Stimulated activated CD4-positive, alpha-beta T cell treated with anti-CD3 and anti-CD28 coated beads, TNF-alpha, amount 100 ng/mL, for 24 hours (primary cell): ENCODE measurements around the gene LRMDA.

Experiments
- DNase-seq, 3 experiments: peaks; one replicate each; pipeline ENCODE4 v3.0.0-alpha.2; 2020; ENCODE audit warnings: low read depth in 3 of 3

LRMDA gene

DNA sequence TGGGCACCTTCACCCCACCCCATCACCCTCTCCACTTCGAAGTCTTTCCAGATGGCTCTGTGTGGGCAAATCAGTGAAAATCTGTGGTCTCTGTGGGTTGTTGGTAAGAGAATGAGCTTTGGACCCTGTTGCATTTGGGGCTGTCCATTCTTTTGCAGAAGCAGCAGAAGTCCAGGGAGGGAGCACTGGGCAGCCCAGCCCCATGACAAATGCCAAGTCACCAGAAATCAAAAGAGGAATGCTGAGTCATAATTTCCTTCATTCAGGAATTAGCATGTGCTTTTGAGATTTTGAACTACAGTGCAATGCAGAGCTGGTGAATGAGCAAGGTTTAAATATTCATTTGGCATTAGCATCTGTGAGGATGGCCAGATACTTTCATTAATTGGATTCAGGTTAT lies 556.2 kb downstream of the LRMDA start:
- DNase-seq: no peak

DNA sequence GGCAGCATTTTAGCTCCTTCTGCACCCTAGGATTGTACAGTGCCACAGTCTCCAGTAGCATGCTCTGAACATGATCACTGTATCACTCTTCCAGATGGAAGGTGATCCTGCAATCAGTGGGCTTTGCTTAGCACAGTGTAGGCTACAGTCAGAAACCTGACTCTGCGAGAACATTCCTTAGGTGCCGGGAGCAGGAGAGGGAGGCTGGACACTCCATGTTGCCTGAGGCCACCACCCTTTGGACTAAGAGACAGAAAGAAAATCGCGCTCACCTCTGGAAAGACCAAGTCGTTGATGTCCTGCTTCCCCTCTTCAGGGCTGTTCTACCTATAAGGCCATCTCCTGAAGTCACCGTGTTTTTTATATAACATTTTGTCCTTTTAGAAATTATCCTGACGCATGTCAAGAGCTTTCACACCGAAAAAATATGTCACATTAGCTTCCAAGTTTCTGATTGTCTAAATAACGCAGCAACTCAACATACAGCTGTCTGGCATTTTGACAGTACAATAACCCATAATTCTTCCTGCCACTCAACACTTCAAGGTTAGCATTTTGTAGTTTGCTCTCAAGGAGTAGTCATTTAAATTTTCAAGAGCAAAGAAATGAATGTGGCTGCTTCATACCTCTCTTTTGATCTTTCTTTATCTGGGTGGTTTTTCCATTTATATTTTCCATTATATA lies 563.1 kb downstream of the LRMDA start:
- DNase-seq: no peak

DNA sequence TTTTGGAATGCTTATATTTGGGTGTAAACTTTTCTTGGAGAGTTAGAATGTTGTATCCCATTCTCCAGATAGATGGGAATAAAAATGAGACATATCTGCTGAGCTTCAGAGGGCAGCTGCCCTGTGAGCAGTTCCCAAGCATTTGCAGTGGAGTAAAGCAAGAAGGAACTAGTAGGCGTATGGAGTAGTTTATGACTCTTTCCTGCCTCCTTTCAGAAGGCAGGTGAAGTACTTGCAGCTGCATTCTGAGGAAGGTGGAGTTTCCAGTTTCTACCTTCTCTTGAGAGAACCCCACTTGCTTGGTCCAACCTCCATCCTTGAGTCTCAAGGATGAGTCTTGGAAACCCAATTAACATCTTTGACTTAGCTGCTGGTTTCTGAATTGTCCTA lies 563.6 kb downstream of the LRMDA start:
- no peak for DNase-seq

DNA sequence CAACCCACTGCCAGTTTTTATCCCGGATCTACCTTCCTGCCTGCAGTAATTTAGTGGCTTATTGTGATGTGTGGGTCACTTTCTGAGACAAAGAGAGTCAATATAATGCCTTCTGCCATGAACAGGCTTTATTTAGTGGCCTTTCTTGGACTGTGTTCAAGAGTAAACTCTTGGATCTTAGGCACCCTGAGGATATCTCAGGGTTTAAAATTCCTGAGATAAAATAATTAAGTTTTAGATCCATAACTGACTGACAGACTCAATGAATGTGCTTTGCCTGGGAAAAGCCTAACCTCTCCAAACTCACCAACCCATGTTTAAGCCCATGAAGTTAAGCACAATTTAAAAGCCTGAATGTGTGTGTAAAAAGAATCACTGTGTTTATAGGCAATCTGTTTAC lies 564.3 kb downstream of the LRMDA start:
- no peak for DNase-seq

DNA sequence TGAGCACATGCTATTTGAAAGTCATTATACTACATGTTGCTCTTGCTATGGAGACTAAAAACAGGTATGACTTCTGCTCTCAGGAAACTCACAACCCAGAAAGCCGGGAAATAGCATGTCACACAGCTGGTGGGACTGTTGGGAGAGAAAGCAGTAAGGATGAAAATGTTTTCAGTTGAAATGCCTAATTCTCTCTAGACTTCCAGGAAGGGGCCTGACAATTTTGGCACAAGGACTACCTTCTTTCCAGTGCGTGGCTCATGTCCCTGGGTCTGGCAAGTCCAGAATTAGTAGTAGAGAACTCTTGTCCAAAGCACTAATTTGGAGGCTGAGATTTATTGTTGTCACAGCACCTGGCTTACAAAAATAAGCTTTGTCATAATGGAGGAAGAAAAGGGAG lies 567.6 kb downstream of the LRMDA start:
- no peak for DNase-seq

DNA sequence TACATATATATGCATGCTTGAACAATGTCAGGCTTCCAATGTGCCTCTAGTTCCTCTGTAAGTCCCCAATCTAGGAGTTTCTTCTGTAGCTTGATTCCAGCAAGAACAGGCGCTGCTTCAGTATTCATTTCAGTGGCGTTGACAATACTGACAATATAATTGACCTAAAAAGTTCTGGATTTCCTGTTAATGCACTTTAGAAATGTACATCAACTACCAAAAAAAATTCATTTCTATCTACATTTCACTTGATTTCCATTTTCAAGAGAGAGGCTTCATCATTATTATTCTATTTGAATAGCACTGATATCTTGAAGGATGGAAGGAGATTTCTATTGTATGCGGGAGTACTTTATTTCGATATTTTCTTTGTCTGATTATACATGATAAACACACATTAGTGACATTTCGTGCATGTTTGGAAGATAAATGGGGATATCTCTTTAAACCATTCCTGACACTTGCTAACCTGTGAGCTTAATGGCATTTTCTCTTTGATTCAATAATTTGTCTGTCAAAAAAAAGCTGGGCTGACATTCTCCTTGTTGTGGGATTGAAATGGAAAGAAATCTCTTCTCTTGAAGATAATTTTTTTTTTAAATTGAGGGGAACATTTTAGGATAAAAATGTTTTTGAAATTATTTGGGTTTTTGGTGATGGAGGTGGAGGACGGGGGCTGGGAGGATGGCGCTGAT lies 568.2 kb downstream of the LRMDA start:
- no peak for DNase-seq

DNA sequence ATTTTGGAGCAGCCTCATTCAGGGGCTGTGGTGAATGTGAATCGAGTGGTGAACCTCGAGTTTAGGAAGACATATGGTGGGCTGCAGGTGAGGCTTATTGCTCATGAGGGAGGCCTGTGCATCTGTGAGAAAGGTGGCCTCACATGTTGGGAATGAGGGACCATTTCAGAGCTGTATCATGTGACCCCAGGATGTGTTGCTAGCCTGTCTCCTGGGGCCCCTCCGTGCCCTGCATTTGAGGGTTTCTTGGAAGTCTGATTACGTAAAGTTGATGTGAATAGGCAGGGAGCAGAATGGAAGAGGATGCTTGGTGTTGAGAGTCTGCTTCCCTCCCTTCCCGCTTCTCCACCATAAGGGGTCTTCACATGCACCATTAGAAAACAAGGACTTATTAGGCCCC lies 569.1 kb downstream of the LRMDA start:
- DNase-seq: no peak

DNA sequence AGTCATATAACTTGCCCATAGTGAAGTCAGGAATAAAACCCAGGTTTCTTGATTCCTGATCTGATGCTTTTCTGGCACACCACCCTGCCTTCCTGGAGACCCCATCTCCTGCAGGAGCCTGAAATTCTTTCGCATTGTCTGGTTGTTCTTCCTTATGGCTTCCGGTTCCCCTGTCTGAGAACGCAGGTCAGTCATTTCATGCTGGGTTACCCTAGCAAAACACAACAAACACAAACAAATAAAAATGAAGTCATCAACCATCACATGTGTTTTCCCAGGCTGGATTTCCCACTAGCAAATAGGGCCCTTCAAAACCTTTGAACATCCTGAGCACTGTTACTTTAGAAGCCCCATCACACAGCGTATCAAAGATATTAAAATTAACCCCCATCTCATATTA lies 569.6 kb downstream of the LRMDA start:
- DNase-seq: no peak

DNA sequence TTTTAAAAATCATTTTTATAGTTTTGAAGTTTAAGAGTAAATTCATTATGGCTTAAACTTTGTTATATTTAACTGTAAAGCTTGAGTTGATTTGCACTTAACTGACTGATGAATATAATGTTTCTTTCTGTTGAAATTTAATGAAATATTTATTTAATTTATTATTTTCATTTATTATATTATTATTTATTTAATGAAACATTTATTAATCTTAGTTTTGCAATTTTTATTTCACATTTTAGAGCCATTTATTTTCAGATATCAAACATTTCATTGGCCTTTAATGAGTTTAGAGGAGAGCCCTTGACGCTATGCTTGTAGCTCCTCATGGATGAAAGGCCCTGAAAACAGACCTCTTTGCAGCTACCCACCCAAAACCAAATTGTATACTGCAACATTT lies 570.0 kb downstream of the LRMDA start:
- no peak for DNase-seq

DNA sequence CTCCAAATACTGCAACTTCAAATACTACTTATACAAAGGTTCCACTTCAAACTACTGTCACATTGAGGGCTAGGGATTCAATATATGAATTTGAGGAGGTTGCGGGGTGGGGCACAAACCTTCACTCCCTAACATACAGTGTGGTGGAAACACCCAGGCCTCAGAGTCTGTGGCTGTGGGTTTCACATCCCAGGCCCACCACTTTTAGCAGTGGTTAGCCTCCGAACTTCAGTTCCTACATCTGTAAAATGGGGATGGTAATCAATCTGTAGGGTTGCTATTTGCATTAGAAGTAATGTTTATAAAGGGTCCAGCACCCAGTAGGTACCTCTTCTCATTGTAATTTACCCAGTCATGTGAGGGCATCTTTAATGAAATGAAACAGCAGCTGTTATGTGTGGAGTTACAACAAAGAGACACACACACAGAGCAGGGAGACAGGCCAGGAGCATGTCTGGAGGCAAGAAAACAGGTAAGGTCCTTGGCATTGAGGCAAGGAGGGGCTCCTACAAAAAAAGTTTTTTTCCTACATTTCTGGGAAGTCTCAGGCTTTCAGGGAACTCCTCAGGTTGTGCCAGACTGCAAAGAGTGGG lies 570.9 kb downstream of the LRMDA start:
- DNase-seq: no peak

DNA sequence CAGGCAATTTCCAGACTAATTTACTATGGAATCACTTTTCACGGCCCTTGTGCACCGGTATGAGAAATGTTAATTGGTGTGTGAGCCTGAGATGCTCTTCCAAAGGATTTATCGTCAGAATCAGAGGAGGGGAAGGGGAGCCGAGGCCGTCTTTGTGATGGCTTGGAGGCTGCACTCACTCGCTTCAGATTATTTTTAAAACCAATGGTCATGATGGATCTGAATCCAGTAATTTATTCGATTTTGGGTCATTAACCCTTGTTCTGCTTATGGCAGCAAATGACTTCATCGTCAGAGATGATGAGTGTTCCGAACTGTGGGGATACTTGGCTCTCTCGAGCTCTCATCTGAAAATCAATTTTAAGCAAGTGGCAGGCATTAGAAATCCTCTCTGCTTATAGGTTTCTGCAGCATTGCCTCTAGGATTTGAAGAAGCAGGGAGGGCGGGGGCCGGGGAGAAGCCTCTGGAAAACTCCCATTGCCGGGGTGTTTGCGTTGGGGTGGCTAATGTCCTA lies 576.3 kb downstream of the LRMDA start:
- no peak for DNase-seq

DNA sequence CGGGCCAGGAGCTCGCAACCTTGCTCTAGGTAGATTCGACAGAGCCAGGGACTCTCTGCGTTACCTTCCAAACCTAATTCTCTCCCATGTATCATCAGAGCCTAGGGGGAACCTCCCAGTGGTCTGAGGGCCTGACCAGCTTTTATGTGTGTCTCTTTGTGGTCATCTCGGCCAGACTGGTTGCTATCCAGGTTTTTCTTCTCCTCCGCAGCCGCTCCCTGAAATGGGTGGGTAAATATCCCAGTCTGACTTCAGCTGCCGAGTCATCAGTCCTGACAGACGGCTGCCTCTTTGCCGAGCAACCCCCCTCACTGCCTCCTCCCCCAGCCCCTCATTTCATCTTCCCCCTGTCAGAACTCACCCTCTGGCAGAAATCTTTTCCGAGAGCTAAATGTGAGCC lies 578.1 kb downstream of the LRMDA start:
- no peak for DNase-seq

DNA sequence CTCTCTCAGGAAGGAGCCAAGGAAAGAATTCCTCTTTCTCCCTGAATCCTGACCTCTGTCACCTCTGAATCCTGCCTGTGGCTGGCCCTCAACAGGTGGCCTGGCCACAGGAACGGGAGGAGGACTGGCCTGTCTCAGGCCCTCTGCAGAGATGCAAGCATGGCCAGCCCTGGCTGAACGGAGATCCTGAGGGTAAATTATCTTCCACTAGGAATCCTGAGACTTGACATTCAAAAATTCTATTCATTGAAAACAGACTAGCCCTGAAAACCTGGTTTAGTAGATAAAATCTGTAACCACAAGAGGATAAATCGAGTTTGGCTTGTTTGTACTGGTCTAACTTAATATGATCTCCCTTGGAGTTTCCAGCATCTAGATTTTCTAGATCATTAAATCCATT lies 579.3 kb downstream of the LRMDA start:
- no peak for DNase-seq

DNA sequence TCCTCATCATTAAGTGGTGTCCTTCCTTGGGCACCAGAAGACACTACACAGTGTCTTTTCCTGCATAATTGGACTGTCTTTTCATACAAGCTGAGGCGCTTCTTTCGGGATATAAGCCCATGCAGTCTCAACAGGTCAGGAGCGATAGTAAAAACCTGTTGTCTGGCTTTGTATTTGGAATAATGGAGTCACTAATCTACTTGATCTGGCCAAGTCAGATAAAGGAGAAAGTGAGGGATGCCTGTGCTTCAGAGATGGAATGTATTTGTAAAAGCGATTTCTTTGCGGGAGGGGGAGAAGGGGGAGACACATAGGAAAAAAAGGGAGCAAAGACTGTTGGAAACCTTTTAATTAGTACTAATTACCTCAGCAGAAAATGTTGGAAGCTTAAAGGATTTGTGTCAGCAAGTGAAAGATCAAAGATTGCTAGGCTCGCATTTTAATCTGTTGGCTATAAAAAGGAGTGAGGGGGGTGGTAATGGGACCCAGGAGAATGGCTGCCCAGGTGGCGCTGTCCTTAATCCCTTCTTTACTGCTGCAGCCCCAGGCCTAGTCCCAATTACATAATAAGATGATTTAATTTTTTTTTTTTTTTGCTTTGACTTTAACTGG lies 581.4 kb downstream of the LRMDA start:
- no peak for DNase-seq

DNA sequence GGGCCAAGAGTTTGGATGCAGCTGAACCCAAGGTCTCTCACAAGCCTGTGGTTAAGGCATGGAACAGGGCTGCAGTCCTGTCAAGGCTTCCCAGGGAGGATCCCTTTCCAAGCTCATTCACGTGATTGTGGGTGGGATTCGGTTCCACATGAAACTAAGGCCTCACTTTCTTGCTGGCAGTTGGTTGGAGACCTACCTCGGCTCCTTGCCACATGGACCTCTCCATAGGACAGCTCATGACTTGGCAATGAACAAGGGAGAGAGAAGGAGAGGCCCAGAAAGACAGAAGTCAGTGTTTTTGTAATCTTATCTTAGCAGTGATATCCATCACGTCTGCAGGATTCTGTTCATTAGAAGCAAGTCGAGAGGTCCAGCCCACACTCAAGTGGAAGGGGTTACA lies 583.8 kb downstream of the LRMDA start:
- no peak for DNase-seq

DNA sequence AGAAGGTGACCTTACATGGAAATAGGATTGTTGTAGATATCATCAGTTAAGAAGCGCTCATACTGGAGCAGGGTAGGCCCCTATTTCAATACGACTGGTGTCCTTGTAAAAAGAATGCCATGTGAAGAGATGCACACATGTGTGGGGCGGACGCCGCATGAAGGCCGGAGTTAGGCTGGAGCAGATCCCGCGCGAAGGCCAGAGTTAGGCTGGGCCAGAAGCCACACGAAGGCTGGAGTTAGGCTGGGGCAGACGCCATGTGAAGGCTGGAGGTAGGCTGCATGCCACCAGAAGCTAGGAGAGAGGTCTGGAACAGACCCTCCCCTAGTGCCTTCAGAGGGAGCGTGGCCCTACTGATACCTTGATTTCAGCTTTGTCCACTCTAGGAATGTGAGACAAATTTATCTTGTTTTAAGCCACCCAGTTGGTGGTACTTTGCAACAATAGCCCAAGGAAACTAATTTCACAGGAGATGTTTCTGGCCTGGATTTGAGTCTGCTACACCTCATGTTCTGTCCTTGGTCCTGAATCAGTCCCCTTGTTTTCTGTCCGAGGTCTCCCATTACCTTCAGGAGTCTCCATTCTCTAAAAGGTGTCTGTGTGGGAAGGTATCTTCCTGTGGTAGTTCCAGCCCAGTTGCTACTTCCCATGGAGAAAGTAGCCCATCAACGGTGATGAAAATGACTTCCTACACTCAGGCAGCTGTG lies 585.8 kb downstream of the LRMDA start:
- DNase-seq: no peak

DNA sequence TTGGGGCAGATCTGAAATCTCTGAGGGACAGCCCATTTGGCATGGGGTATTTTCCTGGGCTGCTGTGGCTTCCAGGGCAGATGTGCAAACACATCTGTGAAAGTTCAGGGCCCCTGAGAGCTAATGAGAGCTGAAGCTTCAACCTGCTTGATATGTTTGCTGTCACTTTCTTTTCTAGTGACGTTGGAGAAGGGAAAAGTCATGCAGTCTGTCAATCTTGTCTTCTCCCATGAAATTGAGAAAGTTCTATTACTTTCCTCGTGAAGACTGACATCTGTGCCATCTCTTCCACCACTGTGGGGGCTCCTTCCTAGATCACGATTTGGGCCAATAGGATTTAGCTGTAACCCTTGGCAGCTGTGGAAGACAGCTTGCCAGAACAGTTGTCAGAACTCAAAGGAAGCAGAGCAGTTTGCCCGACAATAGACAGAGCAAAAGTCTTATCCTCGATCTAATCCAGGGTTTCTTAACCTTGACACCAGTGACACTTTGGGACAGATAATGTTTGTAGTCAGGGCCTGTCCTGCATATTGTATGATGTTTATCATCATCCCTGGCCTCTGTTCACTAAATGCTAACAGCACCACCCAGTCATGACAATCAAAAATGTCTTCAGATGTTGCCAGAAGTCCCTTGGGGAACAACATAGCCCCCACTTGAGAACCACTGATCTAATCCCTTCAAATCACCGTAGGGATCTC lies 586.5 kb downstream of the LRMDA start:
- DNase-seq: no peak

DNA sequence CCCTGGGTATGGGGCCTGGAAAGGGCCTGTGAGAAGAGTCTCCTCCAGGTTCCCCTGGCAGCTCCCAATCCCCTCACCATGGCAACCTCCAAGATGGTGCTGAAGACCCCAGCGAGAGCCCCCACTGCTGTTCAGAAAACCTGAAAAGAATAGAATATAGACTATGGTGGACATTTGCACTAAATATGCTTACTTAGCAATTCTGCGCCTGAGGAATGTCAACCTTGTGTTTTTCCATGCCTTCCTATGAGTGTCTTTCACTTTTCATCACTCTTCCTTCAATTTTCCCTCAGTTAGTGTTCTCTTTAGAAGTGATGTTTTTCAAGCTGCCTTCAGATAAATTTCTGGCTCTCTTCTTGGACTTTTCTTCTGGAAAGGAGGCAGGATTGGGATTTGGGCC lies 589.2 kb downstream of the LRMDA start:
- no peak for DNase-seq

DNA sequence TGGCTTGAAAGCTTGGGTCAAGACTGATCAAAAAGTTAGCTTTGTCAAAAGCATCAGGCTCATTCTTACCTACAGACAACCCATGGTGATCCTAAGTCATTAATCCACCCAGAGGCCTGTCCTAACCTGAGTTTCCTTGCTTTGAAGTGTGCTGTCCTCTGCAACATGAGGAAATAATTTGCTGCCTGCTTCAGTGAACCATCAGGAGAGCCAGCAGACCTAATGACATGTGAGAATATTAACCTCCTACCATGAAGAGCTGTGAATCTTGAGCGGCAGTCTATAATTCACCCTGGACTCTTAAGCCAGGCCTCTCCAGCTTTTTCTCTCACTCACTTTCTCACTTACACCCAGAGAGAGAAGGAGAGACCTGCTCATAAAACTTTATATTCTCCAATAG lies 590.0 kb downstream of the LRMDA start:
- no peak for DNase-seq

DNA sequence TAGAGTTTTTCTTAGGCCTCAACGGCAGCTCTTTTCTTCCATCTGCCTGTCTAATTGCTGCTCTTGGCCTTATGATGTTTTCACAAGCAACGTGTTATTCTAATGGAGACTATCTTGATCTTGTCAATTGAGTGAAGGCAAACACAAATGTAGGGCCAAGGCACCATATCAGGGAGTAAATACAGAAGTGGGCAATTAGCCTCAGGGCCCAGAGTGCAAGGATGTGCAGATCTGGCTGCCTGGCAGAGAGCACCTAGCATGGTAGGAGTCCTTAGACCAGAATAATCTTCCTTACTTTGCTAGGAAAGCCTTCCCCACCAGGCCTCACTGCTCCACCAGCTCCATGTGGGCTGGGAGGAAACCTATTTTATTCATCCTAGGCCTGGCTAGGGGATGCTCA lies 590.9 kb downstream of the LRMDA start:
- no peak for DNase-seq

DNA sequence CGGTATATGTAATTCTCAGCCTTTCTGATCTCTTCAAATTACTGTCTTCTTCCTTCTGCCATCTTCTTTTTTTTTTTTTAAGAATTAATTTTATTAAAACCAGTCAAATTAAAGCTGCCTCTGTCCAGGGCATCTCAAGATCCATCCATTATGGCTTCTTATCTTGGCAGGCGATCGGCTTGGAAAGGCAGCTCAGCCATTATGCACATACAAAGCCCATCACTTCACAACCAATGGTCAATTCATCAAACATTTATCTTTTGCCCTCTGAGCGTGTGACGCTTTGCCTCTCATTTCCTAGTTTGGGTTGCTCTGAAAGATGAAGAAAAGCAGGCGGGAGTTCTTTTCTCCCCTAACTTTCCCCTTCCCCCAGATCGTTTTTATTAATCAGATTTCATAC lies 591.6 kb downstream of the LRMDA start:
- DNase-seq: no peak
